K562 (cell line): ENCODE data around the gene PRR11. TPM values are rescaled to one million over a fixed set of nuclear protein-coding genes. Genes with fewer than 3 reads are reported as not detected.

Source experiments
- ATAC-seq: fragments of 200-7000 bp; cut with Tn5 transposase; 3 replicates; pipeline ENCODE4 v1.9.1; 2020; ENCODE audit warnings: moderate library complexity
- BruUV-seq: library from RNA; stranded (reverse); fragments of 400-500 nt; replicated peaks from 2 replicates; lab custom pipeline; 2021; lab: Mats Ljungman, UMichigan
- CTCF ChIA-PET: fragments of 300-600 bp; formaldehyde crosslinking; extraction: SDS; loops from one replicate; lab custom pipeline; 2021; ENCODE audit warnings: low intra/inter-chr PET ratio; lab: Yijun Ruan, JAX
- POLR2A ChIA-PET: fragments of 300-600, 350-650 bp; sonication (Branson Sonifier 250); formaldehyde crosslinking; extraction: SDS; loops from one replicate; lab custom pipeline; 2021; ENCODE audit warnings: antibody characterized with exemption, inconsistent platforms; lab: Yijun Ruan, JAX
- DNase-seq, 4 experiments: peaks; one replicate each; pipeline versions ENCODE4 v3.0.0 to v3.0.0-alpha.2; 2011 to 2018; ENCODE audit warnings: low spot score in 3 of 4, mixed read lengths in 3 of 4; ENCODE audit errors: extremely low read depth in 1 of 4
- FAIRE-seq: peaks from 2 replicates; lab custom pipeline; 2011; peaks lifted over from hg19 to GRCh38; lab: Jason Lieb, UNC
- H2AFZ ChIP-seq: 2 replicates; pipeline ENCODE4 v1.6.0; 2011; ENCODE audit warnings: low read depth, low read length, control low read depth, inconsistent platforms
- H3K27ac ChIP-seq: fragments of 200-600 bp; 3 replicates; pipeline ENCODE4 v1.8.0; 2011; ENCODE audit warnings: low read depth, mild to moderate bottlenecking, control low read depth, inconsistent platforms, low read length, moderate library complexity, mixed read lengths; ENCODE audit errors: extremely low read depth
- H3K27me3 ChIP-seq, 2 experiments: fragments of 300-600 bp in 1 of 2; 2 replicates in 1 of 2; 3 replicates in 1 of 2; pipeline versions ENCODE4 v1.6.0 to v1.8.0; 2011; ENCODE audit warnings: inconsistent platforms in 2 of 2, low read length in 2 of 2, mild to moderate bottlenecking in 1 of 2, mixed read lengths in 1 of 2, moderate library complexity in 1 of 2; ENCODE audit not compliant: control insufficient read depth in 2 of 2, insufficient read depth in 2 of 2
- H3K36me3 ChIP-seq: fragments of 300-600 bp; 3 replicates; pipeline ENCODE4 v1.8.0; 2011; ENCODE audit warnings: mild to moderate bottlenecking, low read length, inconsistent platforms; ENCODE audit not compliant: control insufficient read depth, insufficient read depth
- H3K4me1 ChIP-seq, 2 experiments: fragments of 200-600 bp in 1 of 2; replicated peaks in 1 of 2; 2 replicates in 1 of 2; 3 replicates in 1 of 2; pipeline versions ENCODE4 v1.5.1 to v1.8.0; 2011; ENCODE audit warnings: inconsistent platforms in 2 of 2, low read length in 2 of 2, mild to moderate bottlenecking in 1 of 2, mixed read lengths in 1 of 2, moderate library complexity in 1 of 2; ENCODE audit not compliant: control insufficient read depth in 2 of 2, insufficient read depth in 2 of 2
- H3K4me2 ChIP-seq: 2 replicates; pipeline ENCODE4 v1.6.1; 2011; ENCODE audit warnings: low read length, control low read depth, inconsistent platforms, mixed read lengths; ENCODE audit not compliant: insufficient read depth
- H3K4me3 ChIP-seq: fragments of 200-600 bp; sonication (generic), shearing (Covaris generic); 2 replicates; pipeline ENCODE4 v1.5.1; 2016; ENCODE audit warnings: control low read depth, inconsistent platforms
- H3K79me2 ChIP-seq: fragments of 200-600 bp; 3 replicates; pipeline ENCODE4 v1.8.0; 2011; ENCODE audit warnings: low read length, inconsistent platforms; ENCODE audit not compliant: control insufficient read depth, insufficient read depth
- H3K9ac ChIP-seq, 2 experiments: 2 replicates each; pipeline versions ENCODE4 v1.6.0 to v1.6.1; 2011; ENCODE audit warnings: low read depth in 2 of 2, low read length in 2 of 2, control low read depth in 1 of 2, inconsistent platforms in 1 of 2, mild to moderate bottlenecking in 1 of 2, mixed read lengths in 1 of 2; ENCODE audit not compliant: insufficient read depth in 1 of 2
- H3K9me1 ChIP-seq: one replicate; pipeline ENCODE4 v1.6.0; 2011; ENCODE audit warnings: inconsistent platforms, mild to moderate bottlenecking, low read length, moderate library complexity; ENCODE audit not compliant: control insufficient read depth, insufficient read depth
- H3K9me3 ChIP-seq: replicated peaks from 2 replicates; pipeline ENCODE4 v1.5.1; 2011; ENCODE audit warnings: low read depth, low read length, inconsistent platforms; ENCODE audit not compliant: control insufficient read depth, insufficient read depth
- H4K20me1 ChIP-seq: replicated peaks from 2 replicates; pipeline ENCODE4 v1.6.1; 2011; ENCODE audit warnings: low read length, inconsistent platforms, mixed read lengths; ENCODE audit not compliant: control insufficient read depth, insufficient read depth
- HDGF ChIP-seq: fragments of 450-650 bp; IDR thresholded peaks from 2 replicates; pipeline ENCODE4 v1.6.1; 2016
- RBM25 ChIP-seq: fragments of 200-400 bp; formaldehyde crosslinking; IDR thresholded peaks from 2 replicates; pipeline ENCODE4 v1.6.1; 2018; ENCODE audit warnings: low read length, low read depth, moderate library complexity; ENCODE audit not compliant: severe bottlenecking
- ZNF121 ChIP-seq: sonication (generic); formaldehyde crosslinking; conservative IDR thresholded peaks from 2 replicates; pipeline ENCODE4 v1.8.0; 2022; ENCODE audit warnings: missing genetic modification reagents
- ZNF586 ChIP-seq: fragments of 450-650 bp; formaldehyde crosslinking; conservative IDR thresholded peaks from 2 replicates; pipeline ENCODE4 v1.4.0; 2020; ENCODE audit warnings: mild to moderate bottlenecking, moderate library complexity
- WGBS: fragments of 100-300 bp; shearing (Covaris generic); methylation state at CpG from one replicate; pipeline ENCODE4 v1.1.6; 2016; ENCODE audit warnings: low coverage, mixed read lengths; ENCODE audit not compliant: insufficient coverage; ENCODE audit errors: missing lambda C conversion rate; 5-methylcytosine and 5-hydroxymethylcytosine counted together
- in situ Hi-C: fragments of 300-500 bp; cut with MboI; formaldehyde crosslinking; loops from 4 replicates; pipeline ENCODE4 v1.15.0; 2018; ENCODE audit warnings: inconsistent platforms, mixed read lengths
- intact Hi-C: fragments of 100-400 bp; cut with micrococcal nuclease; formaldehyde crosslinking; loops from 2 replicates; pipeline ENCODE4 v1.14.2; 2022
- polyA plus RNA-seq, 8 experiments: library from polyadenylated mRNA; depleted of rRNA in 4 of 8; stranded (reverse) in 5 of 8; unstranded in 3 of 8; fragments of >200 nt; fragmentation: Nextera tagmentation in 2 of 8; fragmentation: Illumina TruSeq in 1 of 8; extraction: Ambion mirVana in 2 of 8; extraction: Trizol in 1 of 8; gene quantifications; 2 replicates each; pipeline versions ENCODE4 v1.2.1 to v1.2.3, GENCODE V29; 2011 to 2014; ENCODE audit warnings: inconsistent platforms in 1 of 8, missing spikeins in 1 of 8
- total RNA-seq, 7 experiments: library from RNA; depleted of rRNA in 6 of 7; stranded (reverse); fragments of >200 nt in 6 of 7; fragmentation: Illumina TruSeq in 2 of 7; extraction: Trizol in 2 of 7; gene quantifications; 2 replicates each; pipeline versions ENCODE4 v1.2.1 to v1.2.3, GENCODE V29; 2011 to 2021; ENCODE audit warnings: low replicate concordance in 1 of 7

Gene PRR11
- total and polyA plus RNA-seq, 9 of the 15 experiments (the other 6 are each of a cell fraction or from before 2014, with no cell fraction given): 13.3 to 75.2 (median 46.4) TPM

- peak; percentile 78 for TF ChIP-seq ZNF121 (CRISPR knock-in tag)
- TF ChIP-seq RBM25: peak; percentile 34
- no peak for TF ChIP-seq ZNF586
- TF ChIP-seq, all 486 proteins: peak for 2
- no peak overlapping the region for H3K4me3 ChIP-seq
- intact Hi-C loops (no loop called here), in situ Hi-C loops (no loop called here)
- H2AFZ ChIP-seq: no peak overlapping the region
- no peaks in the 10 kb centered on the region for H3K27me3 ChIP-seq
- no peaks in the 10 kb centered on the region for H3K9me1 ChIP-seq
- 88% methylated on average over 1 of the region's 1 CpG for WGBS
- CTCF ChIA-PET: interaction anchor here (0.7 kb wide), 1 partner anchor 108 kb away, joined by 3 read pairs; no protein-coding TSS in a partner anchor
- H3K4me2 ChIP-seq: no peak overlapping the region
- no peaks in the 10 kb centered on the region for H4K20me1 ChIP-seq
- H3K4me1 ChIP-seq: no peaks in the 10 kb centered on the region
- no peak overlapping the region for H3K27ac ChIP-seq
- no peak overlapping the region for H3K9ac ChIP-seq
- H3K36me3 ChIP-seq: peaks cover 49% of the 10 kb centered on the region; the same call in 2 of the 3 replicates
- no peak for DNase-seq
- H3K79me2 ChIP-seq: no peaks in the 10 kb centered on the region
- TSS peak; percentile 52 for BruUV-seq
- H3K9me3 ChIP-seq: no peaks in the 10 kb centered on the region
- FAIRE-seq: no peak
- POLR2A ChIA-PET: no interaction called here
- no peak for ATAC-seq
These were observed 46.8 kb downstream of the PRR11 start for GRCh38 chr17:59202320-59202719.

- TF ChIP-seq ZNF121 (CRISPR knock-in tag) (peak; percentile 25; the same call in 1 of the 2 replicates), HDGF (no peak)
- WGBS: 91% methylated on average over 16 of the region's 16 CpGs
- Histone ChIP-seq H2AFZ (peak overlapping the region; percentile 95), H3K4me3 (no peak overlapping the region), H3K27ac (peak overlapping the region; percentile 17; the same call in 1 of the 3 replicates), H3K9ac (no peak overlapping the region), H3K9me3 (no peaks in the 10 kb centered on the region), H3K79me2 (peaks cover 23% of the 10 kb centered on the region), H3K27me3 (no peaks in the 10 kb centered on the region), H3K4me2 (no peak overlapping the region), H3K9me1 (no peaks in the 10 kb centered on the region), H4K20me1 (no peaks in the 10 kb centered on the region), H3K36me3 (peaks cover 13% of the 10 kb centered on the region), H3K4me1 (peaks cover 3 to 11% of the 10 kb centered on the region in 2 experiments; a peak in 2 of 5 replicates)
- no TSS peak for BruUV-seq
- in situ Hi-C loops: no loop called here
- ChIA-PET CTCF (no interaction called here), POLR2A (interaction anchor here (0.6 to 1.6 kb wide), 3 partner anchors 9 to 916 kb away, joined by 3 to 13 read pairs (median 4); partner anchors contain the start of gene SMG8)
- intact Hi-C loops: no loop called here
- DNase-seq: no peak
- no peak for ATAC-seq
- no peak for FAIRE-seq
These were observed 63.8 kb downstream of the PRR11 start for GRCh38 chr17:59219370-59219769.
